ENCODE data around the gene GALNT12. TPM values are rescaled to one million over a fixed set of nuclear protein-coding genes. Genes with fewer than 3 reads are reported as not detected.

GALNT12 gene
- total RNA-seq, 1 donor from 2014 or later = 2.6 TPM

DNA sequence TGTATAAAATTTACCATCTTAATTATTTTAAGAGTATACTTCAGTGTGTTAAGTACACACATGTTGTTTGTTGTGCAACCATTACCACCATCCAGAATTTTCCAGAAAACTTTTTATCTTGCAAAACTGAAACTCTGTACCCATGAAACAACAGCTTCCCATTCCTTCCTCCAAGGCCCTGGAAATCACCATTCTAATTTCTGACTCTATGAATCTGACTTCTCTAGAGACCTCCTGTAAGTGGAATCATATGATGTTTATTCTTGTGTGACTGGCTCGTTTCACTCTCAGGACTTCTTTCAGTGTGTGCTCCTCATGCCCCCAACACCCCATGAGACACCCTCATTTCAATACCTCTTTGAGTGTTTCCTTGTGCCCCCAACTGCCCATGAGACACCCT, 75.8 kb downstream of the GALNT12 start:
- Histone ChIP-seq H3K36me3 (ENCODE audit: control insufficient read depth, insufficient read depth, low read length) (no peaks in the 10 kb centered on the region), H3K4me3 (ENCODE audit: low read depth, low read length) (no peak overlapping the region), H3K27me3 (ENCODE audit: control insufficient read depth, insufficient read depth, low read length) (peaks cover 4% of the 10 kb centered on the region)
- FAIRE-seq (no peak), DNase-seq (ENCODE audit: low read depth) (no peak)
- TF ChIP-seq, protein P1, sequence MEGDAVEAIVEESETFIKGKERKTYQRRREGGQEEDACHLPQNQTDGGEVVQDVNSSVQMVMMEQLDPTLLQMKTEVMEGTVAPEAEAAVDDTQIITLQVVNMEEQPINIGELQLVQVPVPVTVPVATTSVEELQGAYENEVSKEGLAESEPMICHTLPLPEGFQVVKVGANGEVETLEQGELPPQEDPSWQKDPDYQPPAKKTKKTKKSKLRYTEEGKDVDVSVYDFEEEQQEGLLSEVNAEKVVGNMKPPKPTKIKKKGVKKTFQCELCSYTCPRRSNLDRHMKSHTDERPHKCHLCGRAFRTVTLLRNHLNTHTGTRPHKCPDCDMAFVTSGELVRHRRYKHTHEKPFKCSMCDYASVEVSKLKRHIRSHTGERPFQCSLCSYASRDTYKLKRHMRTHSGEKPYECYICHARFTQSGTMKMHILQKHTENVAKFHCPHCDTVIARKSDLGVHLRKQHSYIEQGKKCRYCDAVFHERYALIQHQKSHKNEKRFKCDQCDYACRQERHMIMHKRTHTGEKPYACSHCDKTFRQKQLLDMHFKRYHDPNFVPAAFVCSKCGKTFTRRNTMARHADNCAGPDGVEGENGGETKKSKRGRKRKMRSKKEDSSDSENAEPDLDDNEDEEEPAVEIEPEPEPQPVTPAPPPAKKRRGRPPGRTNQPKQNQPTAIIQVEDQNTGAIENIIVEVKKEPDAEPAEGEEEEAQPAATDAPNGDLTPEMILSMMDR (IDR thresholded peaks at IDR 0.05; ENCODE audit: insufficient read depth, low read length, severe bottlenecking) = no peak

- no peak for DNase-seq (ENCODE audit: low read depth)
- peaks cover 4% of the 10 kb centered on the region for H3K27me3 ChIP-seq (ENCODE audit: control insufficient read depth, insufficient read depth, low read length)
- TF ChIP-seq, protein P1 (IDR thresholded peaks at IDR 0.05; ENCODE audit: insufficient read depth, low read length, severe bottlenecking) = no peak
These were observed 77.4 kb downstream of the GALNT12 start for GRCh38 chr9:98884849-98885248.

GRCh38 chr9:98885575-98886295, 78.3 kb downstream of the GALNT12 start:
- TF ChIP-seq, protein P1 (IDR thresholded peaks at IDR 0.05; ENCODE audit: insufficient read depth, low read length, severe bottlenecking) = no peak
- Histone ChIP-seq H3K27me3 (ENCODE audit: control insufficient read depth, insufficient read depth, low read length) (peaks cover 4% of the 10 kb centered on the region), H3K4me3 (ENCODE audit: low read depth, low read length) (no peak overlapping the region), H3K36me3 (ENCODE audit: control insufficient read depth, insufficient read depth, low read length) (no peaks in the 10 kb centered on the region)
- FAIRE-seq = no peak
- no peak for DNase-seq (ENCODE audit: low read depth)

More at GRCh38 chr9:98884849-98885248, 77.4 kb downstream of the GALNT12 start:
- Histone ChIP-seq H3K36me3 (ENCODE audit: control insufficient read depth, insufficient read depth, low read length) (no peaks in the 10 kb centered on the region), H3K4me3 (ENCODE audit: low read depth, low read length) (no peak overlapping the region)
- FAIRE-seq = no peak

- DNase-seq (ENCODE audit: low read depth) (no peak), FAIRE-seq (no peak)
- Histone ChIP-seq H3K4me3 (ENCODE audit: low read depth, low read length) (no peak overlapping the region), H3K36me3 (ENCODE audit: control insufficient read depth, insufficient read depth, low read length) (no peaks in the 10 kb centered on the region), H3K27me3 (ENCODE audit: control insufficient read depth, insufficient read depth, low read length) (peaks cover 4% of the 10 kb centered on the region)
- TF ChIP-seq, protein P1 (IDR thresholded peaks at IDR 0.05; ENCODE audit: insufficient read depth, low read length, severe bottlenecking) = no peak
These were observed 79.3 kb downstream of the GALNT12 start for GRCh38 chr9:98886691-98887229.

GRCh38 chr9:98887918-98888510, 80.5 kb downstream of the GALNT12 start:
- Histone ChIP-seq H3K36me3 (ENCODE audit: control insufficient read depth, insufficient read depth, low read length) (no peaks in the 10 kb centered on the region), H3K4me3 (ENCODE audit: low read depth, low read length) (no peak overlapping the region), H3K27me3 (ENCODE audit: control insufficient read depth, insufficient read depth, low read length) (peaks cover 7% of the 10 kb centered on the region)
- FAIRE-seq (no peak), DNase-seq (ENCODE audit: low read depth) (peak; percentile 17)
- TF ChIP-seq, protein P1 (IDR thresholded peaks at IDR 0.05; ENCODE audit: insufficient read depth, low read length, severe bottlenecking) = no peak
